Peyer's patch (tissue), 4 donors: ENCODE measurements around the gene CDH4.

Experiments
- CTCF ChIP-seq, 6 experiments: fragments of 450-650 bp in 4 of 6; fragments of 200-600 bp in 2 of 6; sonication (generic) in 1 of 6; IDR thresholded peaks; one replicate each; pipeline ENCODE4 v1.5.1; 2017 to 2019; ENCODE audit warnings: antibody characterized with exemption in 6 of 6, mild to moderate bottlenecking in 3 of 6, moderate library complexity in 1 of 6
- POLR2A ChIP-seq, 2 donors: fragments of 450-650 bp; IDR thresholded peaks; one replicate each; pipeline ENCODE4 v1.5.1; 2017; ENCODE audit warnings: antibody characterized with exemption in 2 of 2, mild to moderate bottlenecking in 2 of 2, moderate library complexity in 2 of 2

- no peak for TF ChIP-seq POLR2A (IDR thresholded peaks at IDR 0.05)
- no peak for TF ChIP-seq CTCF (IDR thresholded peaks at IDR 0.05)
These were observed 27.6 kb downstream of the CDH4 start for GRCh38 chr20:61279621-61280150.
